Inflammatory macrophage treated with lipopolysaccharide for 4 hours (primary cell): ENCODE data around the gene C4orf36.
A peak's percentile ranks its signal among the peaks of the same experiment; 100 is the strongest.

Experiments
- DNase-seq: peaks from one replicate; pipeline ENCODE4 v3.0.0-alpha.2; 2020

The C4orf36 gene, protein sequence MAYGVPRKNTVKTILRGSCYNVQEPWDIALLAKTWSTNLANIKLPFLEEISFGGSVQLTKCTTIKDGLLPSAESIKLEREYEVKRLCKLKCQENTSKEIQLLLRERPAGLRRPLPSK

DNA sequence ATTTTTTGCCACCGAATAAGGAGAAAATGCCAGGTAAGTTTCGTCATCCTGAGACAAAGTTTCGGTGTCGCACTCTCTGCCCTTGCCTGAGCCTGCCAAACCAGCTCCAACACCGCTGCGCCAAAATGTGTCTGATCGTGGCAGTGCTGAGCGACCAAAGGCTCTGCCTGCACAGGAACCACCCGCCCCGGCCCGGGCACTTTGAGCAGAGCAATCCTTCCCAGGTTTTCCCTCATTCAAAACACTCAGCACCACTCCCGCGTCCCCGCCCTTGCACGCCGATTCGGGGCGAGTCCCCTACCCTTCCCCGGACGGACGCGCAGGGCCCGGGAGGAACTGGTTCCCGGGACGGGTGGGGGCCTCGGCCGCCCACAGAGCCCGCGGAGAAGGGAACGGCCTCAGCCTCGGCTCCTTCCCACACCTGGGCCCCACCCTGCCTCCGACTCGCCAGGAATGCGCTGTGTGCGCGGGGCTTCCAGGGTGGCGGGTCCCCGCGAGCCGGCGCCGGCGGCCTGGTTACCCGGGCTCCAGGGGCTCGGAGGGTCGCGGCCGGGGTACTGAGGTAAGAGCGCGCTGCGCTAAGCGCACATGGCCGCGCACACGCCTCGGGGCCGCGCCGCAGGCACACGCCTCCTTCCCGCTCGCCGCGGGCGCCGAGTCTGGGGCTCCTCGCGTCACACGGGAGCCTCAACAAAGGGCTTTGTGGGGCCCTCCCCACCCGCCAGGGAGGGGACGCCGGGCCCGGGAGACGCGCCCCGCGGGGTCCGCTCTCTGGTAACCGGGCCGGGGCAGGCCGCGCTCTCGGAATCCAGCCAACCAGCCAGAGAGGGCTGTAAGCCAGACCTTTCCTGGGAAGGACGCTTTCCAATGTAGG is at the start of gene C4orf36:
C4orf36 (minus strand) TSS at position 661 of the 874 bp plus-strand sequence. CDS start 902 bp downstream, outside the sequence.
- DNase-seq = peak; percentile 50

DNA sequence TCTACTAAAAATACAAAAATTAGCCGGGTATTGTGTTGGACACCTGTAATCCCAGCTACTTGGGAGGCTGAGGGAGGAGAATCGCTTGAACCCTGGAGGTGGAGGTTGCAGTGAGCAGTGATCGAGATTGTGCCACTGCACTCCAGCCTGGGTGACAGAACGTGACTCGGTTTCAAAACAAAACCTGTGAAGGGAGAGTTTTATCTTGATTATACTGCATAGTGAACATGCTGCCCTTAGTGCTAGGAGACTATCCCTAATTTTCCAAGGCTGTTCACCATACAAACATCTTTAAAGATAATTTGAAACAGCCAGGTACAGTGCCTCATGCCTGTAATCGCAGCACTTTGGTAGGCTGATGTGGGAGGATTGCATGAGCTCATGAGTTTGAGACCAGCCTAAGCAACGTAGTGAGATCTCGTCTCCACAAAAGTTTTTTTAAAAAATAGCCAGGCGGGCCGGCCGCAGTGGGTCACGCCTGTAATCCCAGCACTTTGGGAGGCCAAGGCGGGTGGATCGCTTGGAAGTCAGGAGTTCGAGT is 48.8 kb upstream of the C4orf36 start:
- DNase-seq = no peak

DNA sequence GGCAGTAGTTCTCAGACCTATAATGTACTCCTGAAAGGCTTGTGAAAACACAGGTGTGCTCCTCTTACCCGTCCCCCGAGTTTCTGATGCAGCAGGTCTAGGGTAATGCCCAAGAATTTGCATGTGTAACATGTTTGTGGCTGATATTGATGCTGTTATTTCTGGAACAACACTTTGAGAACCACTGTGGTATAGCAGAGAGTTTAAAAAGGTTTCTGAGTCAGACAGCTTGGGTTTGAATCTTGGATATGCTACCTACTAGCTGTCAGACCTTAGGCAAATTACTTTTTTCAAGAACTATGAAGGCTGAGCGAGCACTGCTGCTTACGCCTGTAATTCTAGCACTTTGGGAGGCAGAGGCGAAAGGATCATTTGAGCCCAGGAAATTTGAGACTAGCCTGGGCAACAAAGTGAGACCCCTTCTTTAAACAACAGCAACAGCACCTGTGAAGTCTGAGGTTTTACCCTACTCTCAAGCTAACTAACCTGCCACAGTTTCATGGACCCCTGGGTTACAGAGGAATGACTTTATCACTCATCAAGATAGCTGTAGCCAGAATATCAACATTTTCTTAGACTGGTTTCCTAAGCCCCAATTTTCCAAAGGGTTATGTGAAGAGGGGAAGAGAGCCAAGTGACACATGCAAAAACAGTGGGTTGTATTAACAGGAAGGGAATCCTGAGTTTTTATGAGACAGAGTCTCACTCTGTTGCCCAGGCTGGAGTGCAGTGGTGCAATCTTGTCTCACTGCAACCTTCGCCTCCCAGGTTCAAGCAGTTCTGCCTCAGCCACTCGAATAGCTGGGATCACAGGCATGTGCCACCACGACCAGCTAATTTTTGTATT is 47.7 kb upstream of the C4orf36 start:
- peak; percentile 54 for DNase-seq

DNA sequence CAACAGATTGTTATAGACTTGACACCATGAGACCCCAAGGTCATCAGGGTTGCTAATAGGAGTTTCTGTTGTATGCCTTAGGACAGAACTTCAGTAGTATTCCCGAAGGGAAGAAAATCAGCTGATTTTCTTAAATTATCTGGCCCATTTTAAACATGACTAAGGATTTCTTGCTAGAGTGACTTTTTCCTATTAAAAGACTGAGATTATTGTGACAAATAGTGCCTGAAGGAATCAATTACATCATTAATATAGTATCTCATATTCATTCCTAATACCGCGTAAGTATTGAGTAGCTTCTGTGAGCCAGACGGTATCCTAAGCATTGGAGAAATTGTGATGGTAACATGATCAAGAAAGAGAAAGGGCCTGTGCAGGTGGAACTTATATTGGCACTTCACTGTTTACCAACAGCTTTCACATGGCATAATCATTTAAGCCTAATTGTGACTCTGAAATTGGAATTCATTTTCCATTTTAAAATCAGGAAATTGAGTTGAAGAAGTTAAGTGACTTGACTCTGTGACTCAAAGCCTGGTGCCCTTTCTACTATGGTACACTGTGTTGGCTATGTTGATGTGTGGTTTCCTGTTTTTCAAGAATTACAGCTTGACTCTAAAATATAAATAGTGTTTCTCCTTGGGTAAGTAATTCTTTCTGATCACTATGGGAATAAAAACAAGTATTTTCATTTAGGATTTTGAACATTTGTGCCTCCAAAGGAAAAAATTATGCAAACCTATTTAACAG is 46.7 kb upstream of the C4orf36 start:
- DNase-seq = peak; percentile 84

DNA sequence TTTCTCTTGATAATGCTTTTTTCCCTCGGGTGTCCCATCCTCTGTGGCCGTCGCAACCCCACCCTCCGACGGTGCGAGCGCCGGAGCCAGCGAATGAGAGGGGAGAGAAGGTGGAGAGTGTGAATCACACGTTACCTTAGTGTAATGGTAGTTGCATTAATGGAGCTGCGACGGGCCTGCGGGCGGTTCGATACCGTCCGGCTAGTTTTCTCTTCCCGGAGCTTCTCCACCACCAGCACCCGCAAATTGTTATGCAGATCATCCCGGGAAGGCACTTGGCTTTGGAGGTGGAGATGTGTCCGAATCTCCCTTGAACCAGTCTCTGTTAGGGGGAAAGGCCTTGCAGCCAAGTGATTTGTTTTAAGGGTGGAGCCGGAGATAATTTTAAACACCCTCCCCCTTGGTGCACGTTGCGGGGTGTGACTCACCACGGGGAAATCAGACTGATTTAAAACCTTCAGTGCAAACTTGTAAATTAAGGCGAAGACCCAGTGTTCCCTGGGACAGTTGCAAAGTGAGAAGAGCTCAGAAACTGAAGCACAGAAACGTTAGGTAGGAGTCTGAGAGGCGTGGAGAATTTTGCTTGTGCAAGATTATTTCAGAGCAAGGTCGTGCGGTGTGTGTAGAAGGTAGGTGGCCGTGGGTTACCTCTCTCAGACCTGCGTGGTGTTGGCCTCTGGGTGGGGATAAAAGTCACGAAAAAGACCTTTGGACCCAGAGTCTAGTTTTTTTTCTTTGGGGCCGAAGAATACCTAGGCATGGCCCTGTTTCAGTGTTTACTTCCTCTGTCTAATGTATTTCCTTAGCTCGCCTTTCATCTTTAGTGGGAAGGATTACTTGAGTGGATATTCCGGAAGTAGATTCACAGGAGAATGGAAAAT is 43.9 kb upstream of the C4orf36 start:
- DNase-seq = peak; percentile 81

DNA sequence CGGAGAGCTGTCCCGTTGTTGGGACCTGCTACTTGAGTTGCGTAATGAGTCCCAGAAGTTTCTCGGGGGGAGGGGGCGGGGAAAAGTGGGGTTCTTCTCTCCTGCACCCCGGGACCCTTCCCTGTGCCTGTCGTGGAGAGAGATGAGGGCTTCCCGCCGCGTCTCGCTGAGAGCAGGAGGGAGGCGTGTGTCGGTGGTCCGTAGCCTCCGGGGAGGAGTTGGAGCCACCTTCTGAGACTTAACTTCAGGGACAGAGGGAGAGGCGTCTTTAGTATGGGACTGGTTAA is 43.3 kb upstream of the C4orf36 start:
- DNase-seq = no peak

DNA sequence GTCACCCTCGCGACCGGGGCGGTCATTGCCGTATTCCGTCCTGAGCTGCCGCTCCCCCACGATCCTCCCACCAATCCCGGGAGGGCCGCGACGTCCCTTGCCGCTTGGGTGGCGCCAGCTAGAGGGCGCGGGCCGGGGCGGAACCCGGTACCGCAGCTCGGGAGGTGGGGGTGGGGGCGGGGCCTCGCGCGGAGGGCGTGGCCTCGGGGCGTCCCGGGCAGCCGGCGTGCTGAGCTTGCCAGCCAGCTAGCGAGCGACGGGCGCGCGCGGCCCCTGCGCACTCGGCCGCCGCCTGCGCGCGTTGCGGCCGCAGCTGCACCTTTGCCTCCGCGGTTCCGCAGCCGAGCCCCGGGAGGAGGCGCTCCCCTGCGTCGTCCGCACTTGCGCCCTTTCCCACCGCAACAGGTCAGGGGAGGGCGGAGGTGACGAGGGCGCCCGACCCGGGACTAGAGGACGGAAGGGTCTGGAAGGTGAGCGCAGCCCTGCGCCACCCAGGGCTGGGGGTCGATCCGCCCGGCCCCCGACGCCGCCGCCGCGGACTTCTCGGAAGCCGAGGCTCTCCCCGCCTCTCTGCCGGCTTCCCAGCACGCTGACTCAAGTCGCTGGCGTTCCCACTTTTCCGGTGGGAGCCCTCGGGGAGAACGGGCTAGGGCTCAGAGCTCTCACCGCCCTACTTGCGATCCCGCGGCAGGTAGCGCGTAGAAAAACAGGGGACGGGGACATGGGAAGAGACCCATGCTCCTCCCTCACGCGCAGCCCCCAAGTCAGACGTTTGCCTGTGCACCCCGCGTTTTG is 42.7 kb upstream of the C4orf36 start, which contains the start of gene AFF1:
AFF1 (plus strand) TSS at position 241 of the 795 bp plus-strand sequence. CDS start 13,523 bp downstream, outside the sequence.
- peak; percentile 95 for DNase-seq

DNA sequence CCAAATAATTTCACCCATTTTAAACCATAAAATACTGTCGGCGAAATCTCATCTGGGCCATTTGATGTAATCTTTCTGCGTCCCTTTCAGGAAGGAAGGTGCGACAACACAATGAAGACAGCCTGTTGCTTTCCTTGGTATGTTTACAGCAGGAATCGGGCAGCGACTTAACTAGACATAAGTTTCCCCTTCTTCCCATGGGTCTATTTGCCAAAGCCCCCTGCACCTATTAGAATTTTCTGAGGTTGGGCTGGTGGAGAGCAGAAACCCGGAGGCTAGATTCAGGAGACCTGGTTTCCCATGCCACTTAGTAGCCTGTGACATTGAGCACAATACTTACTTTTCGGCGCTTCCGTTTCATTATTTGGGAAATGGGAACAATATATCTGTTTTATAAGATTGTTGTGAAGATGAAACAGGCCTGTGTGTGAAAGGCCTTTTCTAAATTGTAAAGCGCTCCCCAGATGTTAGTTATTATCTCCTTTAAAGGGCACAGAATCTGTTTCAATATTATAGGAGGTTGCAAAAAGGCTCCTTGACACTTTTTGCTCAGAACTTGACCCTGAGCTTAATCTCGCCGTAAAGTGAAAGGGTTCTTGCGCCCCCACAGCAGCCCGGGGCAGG is 42.0 kb upstream of the C4orf36 start:
- no peak for DNase-seq

DNA sequence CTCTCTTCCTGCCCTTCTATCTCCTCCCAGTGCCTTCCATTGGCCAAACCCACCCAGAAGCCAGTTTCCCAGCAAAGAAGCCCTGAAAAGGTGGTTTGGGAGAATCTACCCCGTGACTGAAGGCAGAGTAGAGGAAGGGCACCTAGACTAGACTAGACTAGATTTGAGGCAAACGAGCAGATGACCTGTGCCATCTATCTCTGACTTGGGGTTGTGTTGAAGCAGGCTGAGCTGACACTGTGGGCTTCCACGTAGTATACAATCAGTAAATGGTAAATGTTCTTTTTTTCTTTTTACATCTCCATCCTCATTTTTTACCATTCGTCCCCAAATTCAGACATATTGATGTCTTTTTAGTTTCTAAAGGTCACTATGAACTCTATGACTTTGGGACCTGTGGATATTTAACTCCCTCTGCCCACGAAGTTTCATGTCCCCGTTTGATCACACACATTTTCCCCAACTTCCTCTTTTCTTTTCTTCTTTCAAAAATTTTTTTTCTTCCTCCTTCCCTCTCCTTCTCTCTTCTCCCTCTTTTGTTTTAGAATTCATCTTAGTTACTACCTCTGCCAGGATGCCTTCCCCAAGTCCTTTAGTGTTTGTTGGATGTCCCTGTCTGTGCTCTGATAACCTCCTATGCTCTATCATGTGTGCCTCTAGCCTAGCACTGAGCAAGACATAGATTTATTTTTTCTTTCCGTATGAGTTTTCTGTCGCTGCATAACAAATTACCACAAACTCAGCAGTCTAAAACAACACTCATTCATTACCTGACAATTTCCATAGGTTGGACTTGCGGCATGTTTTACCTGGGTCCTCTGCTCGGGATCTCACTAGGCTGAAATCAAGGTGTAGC is 36.4 kb upstream of the C4orf36 start:
- peak; percentile 30 for DNase-seq

DNA sequence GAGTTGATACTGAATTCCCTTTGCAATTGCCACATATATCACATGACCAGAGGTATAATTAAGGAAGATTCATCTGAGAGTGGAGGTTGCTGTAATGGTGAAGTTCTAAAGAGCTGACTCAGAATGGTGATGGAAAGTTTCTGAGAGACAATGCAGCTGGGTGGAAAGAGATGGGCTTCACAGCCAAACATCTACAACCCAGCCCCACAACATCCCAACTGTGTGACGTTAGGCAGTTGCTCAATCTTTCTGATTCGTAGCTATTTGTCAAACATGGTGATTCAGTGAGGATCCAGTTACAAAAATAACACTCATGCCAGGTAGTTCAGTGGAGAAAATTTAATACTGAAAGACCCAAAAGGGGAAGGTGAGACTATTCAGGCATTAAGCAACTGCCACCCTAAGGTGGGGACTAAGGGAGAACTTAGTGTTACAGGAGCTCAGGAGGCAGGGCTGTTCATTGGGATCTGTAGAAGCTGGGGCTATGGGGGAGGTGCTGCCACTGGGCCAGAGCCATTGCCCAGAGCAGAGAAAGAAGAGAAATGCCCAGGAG is 35.7 kb upstream of the C4orf36 start:
- peak; percentile 81 for DNase-seq

DNA sequence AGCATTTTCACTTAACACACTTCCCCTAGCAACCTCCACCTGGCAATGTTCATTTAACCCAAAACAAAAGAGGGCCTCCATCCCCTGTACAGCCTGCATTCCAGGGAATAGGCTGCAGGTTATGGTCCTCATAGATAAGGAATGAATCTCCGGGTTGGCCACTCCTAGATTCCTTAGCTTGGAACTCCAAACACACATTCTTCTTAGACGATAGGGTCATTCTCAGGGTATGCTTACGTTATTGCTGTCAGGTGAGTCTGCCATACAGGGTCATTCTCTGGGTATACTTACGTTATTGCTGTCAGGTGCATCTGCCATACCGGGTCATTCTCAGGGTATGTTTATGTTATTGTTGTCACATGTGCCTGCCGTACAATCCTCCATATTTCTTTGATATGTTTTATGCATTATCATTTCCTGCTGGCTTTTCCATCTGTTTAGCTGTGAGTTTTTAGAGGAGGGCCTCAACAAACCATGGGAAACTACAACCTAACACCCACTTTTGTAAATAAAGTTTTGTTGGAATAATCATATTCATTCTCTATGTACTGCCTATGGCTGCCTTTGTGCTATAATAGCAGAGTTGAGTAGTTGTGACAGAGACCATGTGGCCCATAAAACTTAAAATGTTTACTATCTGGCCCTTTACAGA is 34.3 kb upstream of the C4orf36 start:
- no peak for DNase-seq

DNA sequence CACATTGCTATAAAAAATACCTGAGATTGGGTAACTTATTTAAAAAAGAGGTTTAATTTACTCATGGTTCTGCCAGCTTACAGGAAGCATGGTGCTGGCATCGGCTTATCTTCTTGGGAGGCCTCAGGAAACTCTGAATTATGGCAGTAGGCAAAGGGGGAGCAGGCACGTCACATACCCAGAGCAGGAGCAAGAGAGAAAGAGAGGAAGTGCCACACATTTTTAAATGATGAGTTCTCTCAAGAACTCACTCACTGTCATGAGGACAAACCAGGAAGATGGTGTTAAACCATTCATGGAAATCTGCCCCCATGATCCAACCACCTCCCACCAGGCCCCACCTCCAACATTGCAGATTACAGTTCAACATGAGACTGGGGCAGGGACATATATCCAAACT is 32.6 kb upstream of the C4orf36 start:
- DNase-seq = peak; percentile 73

DNA sequence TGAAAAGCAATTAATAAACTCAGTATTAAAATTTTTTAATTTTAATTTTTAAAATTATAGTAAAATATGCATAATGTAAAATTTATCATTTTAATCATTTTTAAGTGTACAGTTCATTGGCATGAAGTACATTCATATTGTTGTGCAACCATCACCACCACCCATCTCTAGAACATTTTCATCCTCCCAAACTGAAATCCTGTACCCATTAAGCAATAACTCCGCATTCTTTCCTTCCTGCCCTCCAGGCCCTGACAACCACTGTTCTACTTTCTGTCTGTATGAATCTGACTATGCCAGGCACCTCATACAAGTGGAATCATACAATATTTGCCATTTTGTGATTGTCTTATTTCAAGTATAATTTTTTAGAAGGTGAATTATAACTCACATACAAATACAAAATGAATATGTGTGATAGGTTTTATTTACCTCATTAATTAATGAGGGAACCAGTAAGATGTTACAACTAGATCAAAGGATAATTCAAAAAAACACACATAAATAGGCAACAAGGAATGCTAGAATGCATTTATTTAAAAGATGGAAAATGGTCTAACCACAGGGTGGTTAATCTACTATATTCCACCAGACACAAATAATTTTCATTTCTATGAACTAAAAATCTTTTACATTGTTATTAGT is 29.5 kb upstream of the C4orf36 start:
- peak; percentile 39 for DNase-seq

DNA sequence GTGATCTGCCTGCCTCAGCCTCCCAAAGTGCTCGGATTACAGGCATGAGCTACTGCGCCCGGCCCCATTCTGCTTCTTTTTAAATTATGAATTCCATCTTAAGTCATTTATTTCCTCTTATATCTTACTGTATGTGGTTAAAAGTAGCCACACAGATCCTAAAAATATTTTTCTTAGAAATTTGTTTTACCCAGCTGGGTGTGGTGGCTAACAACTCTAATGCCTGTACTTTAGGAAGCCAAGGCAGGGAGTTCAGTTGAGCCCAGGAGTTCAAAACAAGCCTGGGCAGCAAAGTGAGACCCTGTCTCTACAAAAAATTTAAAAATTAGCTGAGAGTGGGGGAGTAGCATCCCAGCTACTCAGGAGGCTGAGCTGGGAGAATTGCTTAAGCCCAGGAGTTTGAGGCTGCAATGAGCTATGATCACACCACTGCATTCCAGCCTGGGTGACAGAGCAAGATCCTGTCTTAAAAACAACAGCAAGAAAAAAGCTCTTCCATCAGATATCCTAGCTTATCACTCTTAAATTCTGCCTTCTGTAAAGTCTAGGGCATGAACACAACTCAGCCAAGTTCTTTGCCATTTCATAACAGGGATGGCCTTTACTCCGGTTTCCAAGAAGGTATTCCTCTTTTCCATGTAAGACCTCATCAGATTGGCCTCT is 27.5 kb upstream of the C4orf36 start:
- DNase-seq = no peak

DNA sequence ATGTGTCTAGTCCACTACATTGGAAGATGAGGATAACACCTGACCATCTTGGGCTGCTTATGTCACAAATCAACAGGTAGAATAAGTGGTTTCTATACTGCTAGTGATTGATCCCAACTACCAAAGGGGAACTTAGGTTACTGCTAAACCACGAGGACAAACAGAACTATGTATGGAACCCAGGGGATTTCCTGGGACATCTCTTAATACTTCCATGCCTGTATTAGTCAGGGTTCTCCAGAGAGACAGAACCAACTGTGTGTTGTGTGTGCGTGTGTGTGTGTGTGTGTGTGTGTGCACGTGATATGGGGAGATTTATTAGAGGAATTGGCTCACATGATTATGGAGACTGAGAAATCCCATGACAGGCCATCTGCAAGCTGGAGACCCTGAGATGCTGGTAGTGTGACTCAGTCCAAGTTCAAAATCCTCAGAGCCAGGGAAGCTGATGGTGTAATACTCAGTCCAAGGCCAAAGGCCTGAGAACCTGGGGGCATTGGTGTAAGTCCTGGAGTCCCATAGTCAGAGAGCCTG is 26.4 kb upstream of the C4orf36 start:
- DNase-seq = peak; percentile 86

DNA sequence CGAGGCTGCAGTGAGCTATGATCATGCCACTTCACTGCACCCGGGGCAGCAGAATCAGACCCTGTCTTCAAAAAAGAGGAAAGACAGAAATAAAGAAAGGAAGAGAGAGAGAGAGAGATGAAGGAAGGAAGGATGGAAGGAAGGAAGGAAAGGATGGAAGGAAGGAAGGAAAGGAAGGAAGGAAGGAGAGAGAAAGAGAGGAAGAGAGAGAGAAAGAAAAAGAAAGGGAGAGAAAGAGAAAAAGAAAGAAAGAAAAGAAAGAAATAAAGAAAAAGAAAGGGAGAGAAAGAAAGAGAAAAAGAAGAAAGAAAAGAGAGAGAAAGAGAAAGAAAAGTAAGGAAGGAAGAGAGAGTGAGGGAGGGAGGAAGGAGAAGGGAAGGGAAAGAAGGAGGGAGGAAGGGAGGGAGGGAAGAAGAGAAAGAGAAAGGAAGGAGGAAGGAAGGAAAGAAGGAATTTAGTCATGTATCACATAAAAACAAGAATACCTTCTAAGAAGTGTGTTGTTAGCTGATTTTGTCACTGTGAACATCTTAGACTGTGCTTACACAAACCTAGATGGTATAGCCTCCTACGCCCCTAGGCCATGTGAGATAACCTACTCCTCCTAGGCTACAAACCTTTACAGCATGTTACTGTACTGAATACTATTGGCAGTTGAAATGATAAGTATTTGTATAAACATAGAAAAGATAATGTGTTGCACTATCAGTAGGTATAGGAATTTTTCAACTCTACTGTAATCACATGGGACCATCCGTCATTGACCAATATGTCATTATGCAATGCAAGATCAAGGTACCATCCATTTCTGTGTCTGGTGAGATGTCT is 25.2 kb upstream of the C4orf36 start:
- no peak for DNase-seq
